K562 (cell line): ENCODE data around the gene TP53I3. TPM values are rescaled to one million over a fixed set of nuclear protein-coding genes. Genes with fewer than 3 reads are reported as not detected.

ENCODE experiments used
- ATAC-seq: fragments of 200-7000 bp; cut with Tn5 transposase; 3 replicates; pipeline ENCODE4 v1.9.1; 2020; ENCODE audit warnings: moderate library complexity
- Bru-seq: library from RNA; stranded (reverse); fragments of 400-500 nt; gene quantifications from one replicate; lab custom pipeline; 2021; lab: Mats Ljungman, UMichigan
- BruChase-seq, 2 experiments: library from RNA; stranded (reverse); fragments of 400-500 nt; gene quantifications; one replicate each; lab custom pipeline; 2021; lab: Mats Ljungman, UMichigan
- BruUV-seq: library from RNA; stranded (reverse); fragments of 400-500 nt; replicated peaks from 2 replicates; lab custom pipeline; 2021; lab: Mats Ljungman, UMichigan
- CTCF ChIA-PET: fragments of 300-600 bp; formaldehyde crosslinking; extraction: SDS; loops from one replicate; lab custom pipeline; 2021; ENCODE audit warnings: low intra/inter-chr PET ratio; lab: Yijun Ruan, JAX
- POLR2A ChIA-PET: fragments of 300-600, 350-650 bp; sonication (Branson Sonifier 250); formaldehyde crosslinking; extraction: SDS; loops from one replicate; lab custom pipeline; 2021; ENCODE audit warnings: antibody characterized with exemption, inconsistent platforms; lab: Yijun Ruan, JAX
- DNase-seq, 4 experiments: peaks; one replicate each; pipeline versions ENCODE4 v3.0.0 to v3.0.0-alpha.2; 2011 to 2018; ENCODE audit warnings: low spot score in 3 of 4, mixed read lengths in 3 of 4; ENCODE audit errors: extremely low read depth in 1 of 4
- FAIRE-seq: peaks from 2 replicates; lab custom pipeline; 2011; peaks lifted over from hg19 to GRCh38; lab: Jason Lieb, UNC
- H2AFZ ChIP-seq: 2 replicates; pipeline ENCODE4 v1.6.0; 2011; ENCODE audit warnings: low read depth, low read length, control low read depth, inconsistent platforms
- H3K27ac ChIP-seq: fragments of 200-600 bp; 3 replicates; pipeline ENCODE4 v1.8.0; 2011; ENCODE audit warnings: low read depth, mild to moderate bottlenecking, control low read depth, inconsistent platforms, low read length, moderate library complexity, mixed read lengths; ENCODE audit errors: extremely low read depth
- H3K27me3 ChIP-seq, 2 experiments: fragments of 300-600 bp in 1 of 2; 2 replicates in 1 of 2; 3 replicates in 1 of 2; pipeline versions ENCODE4 v1.6.0 to v1.8.0; 2011; ENCODE audit warnings: inconsistent platforms in 2 of 2, low read length in 2 of 2, mild to moderate bottlenecking in 1 of 2, mixed read lengths in 1 of 2, moderate library complexity in 1 of 2; ENCODE audit not compliant: control insufficient read depth in 2 of 2, insufficient read depth in 2 of 2
- H3K36me3 ChIP-seq: fragments of 300-600 bp; 3 replicates; pipeline ENCODE4 v1.8.0; 2011; ENCODE audit warnings: mild to moderate bottlenecking, low read length, inconsistent platforms; ENCODE audit not compliant: control insufficient read depth, insufficient read depth
- H3K4me1 ChIP-seq, 2 experiments: fragments of 200-600 bp in 1 of 2; replicated peaks in 1 of 2; 2 replicates in 1 of 2; 3 replicates in 1 of 2; pipeline versions ENCODE4 v1.5.1 to v1.8.0; 2011; ENCODE audit warnings: inconsistent platforms in 2 of 2, low read length in 2 of 2, mild to moderate bottlenecking in 1 of 2, mixed read lengths in 1 of 2, moderate library complexity in 1 of 2; ENCODE audit not compliant: control insufficient read depth in 2 of 2, insufficient read depth in 2 of 2
- H3K4me2 ChIP-seq: 2 replicates; pipeline ENCODE4 v1.6.1; 2011; ENCODE audit warnings: low read length, control low read depth, inconsistent platforms, mixed read lengths; ENCODE audit not compliant: insufficient read depth
- H3K4me3 ChIP-seq: fragments of 200-600 bp; sonication (generic), shearing (Covaris generic); 2 replicates; pipeline ENCODE4 v1.5.1; 2016; ENCODE audit warnings: control low read depth, inconsistent platforms
- H3K79me2 ChIP-seq: fragments of 200-600 bp; 3 replicates; pipeline ENCODE4 v1.8.0; 2011; ENCODE audit warnings: low read length, inconsistent platforms; ENCODE audit not compliant: control insufficient read depth, insufficient read depth
- H3K9ac ChIP-seq, 2 experiments: 2 replicates each; pipeline versions ENCODE4 v1.6.0 to v1.6.1; 2011; ENCODE audit warnings: low read depth in 2 of 2, low read length in 2 of 2, control low read depth in 1 of 2, inconsistent platforms in 1 of 2, mild to moderate bottlenecking in 1 of 2, mixed read lengths in 1 of 2; ENCODE audit not compliant: insufficient read depth in 1 of 2
- H3K9me1 ChIP-seq: one replicate; pipeline ENCODE4 v1.6.0; 2011; ENCODE audit warnings: inconsistent platforms, mild to moderate bottlenecking, low read length, moderate library complexity; ENCODE audit not compliant: control insufficient read depth, insufficient read depth
- H3K9me3 ChIP-seq: replicated peaks from 2 replicates; pipeline ENCODE4 v1.5.1; 2011; ENCODE audit warnings: low read depth, low read length, inconsistent platforms; ENCODE audit not compliant: control insufficient read depth, insufficient read depth
- H4K20me1 ChIP-seq: replicated peaks from 2 replicates; pipeline ENCODE4 v1.6.1; 2011; ENCODE audit warnings: low read length, inconsistent platforms, mixed read lengths; ENCODE audit not compliant: control insufficient read depth, insufficient read depth
- ARID1B ChIP-seq: fragments of 450-650 bp; IDR thresholded peaks from 2 replicates; pipeline ENCODE4 v1.6.1; 2016; ENCODE audit warnings: antibody characterized with exemption, mild to moderate bottlenecking, inconsistent platforms
- KDM5B ChIP-seq: fragments of 200-600 bp; sonication (generic); IDR thresholded peaks from 2 replicates; pipeline ENCODE4 v1.6.1; 2012; ENCODE audit warnings: low read depth, mild to moderate bottlenecking, moderate library complexity, low read length, control low read depth, inconsistent platforms; ENCODE audit not compliant: insufficient replicate concordance
- MXI1 ChIP-seq: IDR thresholded peaks from 2 replicates; pipeline ENCODE4 v1.6.1; 2011; ENCODE audit warnings: low read depth, mild to moderate bottlenecking, improper control_type of control experiment, low read length
- NCOA6 ChIP-seq: fragments of 450-650 bp; IDR thresholded peaks from 2 replicates; pipeline ENCODE4 v1.6.1; 2017; ENCODE audit warnings: mild to moderate bottlenecking
- POU5F1 ChIP-seq: fragments of 150-350 bp; IDR thresholded peaks from 2 replicates; pipeline ENCODE4 v1.6.1; 2014; ENCODE audit warnings: borderline replicate concordance, low read length, low read depth, mild to moderate bottlenecking; ENCODE audit not compliant: partially characterized antibody
- SUPT5H ChIP-seq: fragments of 450-650 bp; IDR thresholded peaks from 2 replicates; pipeline ENCODE4 v1.6.1; 2016
- TEAD1 ChIP-seq, 2 experiments: fragments of 450-650 bp in 1 of 2; sonication (generic) in 1 of 2; formaldehyde crosslinking; IDR thresholded peaks; 2 replicates each; pipeline versions ENCODE4 v1.4.0 to v1.8.0; 2020 to 2022; ENCODE audit warnings: mild to moderate bottlenecking in 2 of 2, missing genetic modification reagents in 1 of 2
- TOE1 ChIP-seq, 2 experiments: fragments of 450-650 bp in 1 of 2; sonication (generic) in 1 of 2; formaldehyde crosslinking in 1 of 2; IDR thresholded peaks; 2 replicates each; pipeline versions ENCODE4 v1.7.1 to v1.8.0; 2016 to 2022; ENCODE audit warnings: borderline replicate concordance in 2 of 2, mild to moderate bottlenecking in 2 of 2, antibody characterized with exemption in 1 of 2, inconsistent platforms in 1 of 2, low read depth in 1 of 2, missing genetic modification reagents in 1 of 2, moderate library complexity in 1 of 2
- YY1 ChIP-seq, 3 experiments: IDR thresholded peaks; 2 replicates each; pipeline ENCODE4 v1.6.1; 2011; ENCODE audit warnings: low read length in 2 of 3, mild to moderate bottlenecking in 2 of 3, moderate library complexity in 2 of 3, borderline replicate concordance in 1 of 3, control low read depth in 1 of 3, low read depth in 1 of 3; ENCODE audit not compliant: insufficient read depth in 3 of 3, insufficient replicate concordance in 2 of 3, control insufficient read depth in 1 of 3, insufficient read length in 1 of 3; ENCODE audit errors: extremely low read depth in 1 of 3
- ZBTB9 ChIP-seq: fragments of 450-650 bp; formaldehyde crosslinking; IDR thresholded peaks from 2 replicates; pipeline ENCODE4 v1.4.0; 2020; ENCODE audit warnings: mild to moderate bottlenecking, moderate library complexity
- ZNF695 ChIP-seq: fragments of 450-650 bp; formaldehyde crosslinking; IDR thresholded peaks from 2 replicates; pipeline ENCODE4 v1.4.0; 2020; ENCODE audit warnings: mild to moderate bottlenecking, moderate library complexity
- WGBS: fragments of 100-300 bp; shearing (Covaris generic); methylation state at CpG from one replicate; pipeline ENCODE4 v1.1.6; 2016; ENCODE audit warnings: low coverage, mixed read lengths; ENCODE audit not compliant: insufficient coverage; ENCODE audit errors: missing lambda C conversion rate; 5-methylcytosine and 5-hydroxymethylcytosine counted together
- in situ Hi-C: fragments of 300-500 bp; cut with MboI; formaldehyde crosslinking; loops from 4 replicates; pipeline ENCODE4 v1.15.0; 2018; ENCODE audit warnings: inconsistent platforms, mixed read lengths
- intact Hi-C: fragments of 100-400 bp; cut with micrococcal nuclease; formaldehyde crosslinking; loops from 2 replicates; pipeline ENCODE4 v1.14.2; 2022
- long read RNA-seq, 3 experiments: library from polyadenylated mRNA in 2 of 3; library from RNA in 1 of 3; unstranded in 2 of 3; stranded (forward) in 1 of 3; transcript quantifications; one replicate each; pipeline ENCODE4 v2.0.0, GENCODE V29; 2019 to 2022
- polyA minus RNA-seq, 3 experiments: library from RNA; depleted of rRNA, polyadenylated mRNA; stranded (reverse); fragments of >200 nt; gene quantifications; 2 replicates each; pipeline ENCODE4 v1.2.3, GENCODE V29; 2011
- polyA plus RNA-seq, 8 experiments: library from polyadenylated mRNA; depleted of rRNA in 4 of 8; stranded (reverse) in 5 of 8; unstranded in 3 of 8; fragments of >200 nt; fragmentation: Nextera tagmentation in 2 of 8; fragmentation: Illumina TruSeq in 1 of 8; extraction: Ambion mirVana in 2 of 8; extraction: Trizol in 1 of 8; gene quantifications; 2 replicates each; pipeline versions ENCODE4 v1.2.1 to v1.2.3, GENCODE V29; 2011 to 2014; ENCODE audit warnings: inconsistent platforms in 1 of 8, missing spikeins in 1 of 8
- total RNA-seq, 7 experiments: library from RNA; depleted of rRNA in 6 of 7; stranded (reverse); fragments of >200 nt in 6 of 7; fragmentation: Illumina TruSeq in 2 of 7; extraction: Trizol in 2 of 7; gene quantifications; 2 replicates each; pipeline versions ENCODE4 v1.2.1 to v1.2.3, GENCODE V29; 2011 to 2021; ENCODE audit warnings: low replicate concordance in 1 of 7
- TF ChIP-seq, protein P1 (sequence below): sonication (generic); formaldehyde crosslinking; IDR thresholded peaks from 2 replicates; pipeline ENCODE4 v1.9.0; 2022; ENCODE audit warnings: mild to moderate bottlenecking, missing genetic modification reagents

The TP53I3 gene
- 4.6 and 9.4 TPM in 2 replicates for total RNA-seq (2011; cell fraction: chromatin; rRNA removed; ENCODE audit: low replicate concordance)
- 10.1 and 11.7 TPM in 2 replicates for total RNA-seq (2011; cell fraction: nucleolus; rRNA removed)
- total RNA-seq (2011; cell fraction: nucleoplasm; rRNA removed): 1.7 and 5.0 TPM in 2 replicates
- total RNA-seq (2014; rRNA removed) (7.8 and 8.1 TPM in 2 replicates), total RNA-seq (2014; rRNA removed; fragmentation: Illumina TruSeq; extraction: Trizol) (3.3 and 3.9 TPM in 2 replicates), total RNA-seq (2015; rRNA removed; fragmentation: Illumina TruSeq; extraction: Trizol) (5.6 and 6.1 TPM in 2 replicates), total RNA-seq (2021) (6.1 and 8.2 TPM in 2 replicates), polyA plus RNA-seq (2011; rRNA removed) (4.2 and 4.6 TPM in 2 replicates), polyA plus RNA-seq (2014; fragmentation: Illumina TruSeq; extraction: Trizol) (4.8 and 5.7 TPM in 2 replicates), polyA plus RNA-seq (2014; fragmentation: Nextera tagmentation; extraction: Ambion mirVana) (1 to 10 TPM in 1 of 2 experiments, under 1 TPM in 1; 0.65 to 1.3 TPM), polyA plus RNA-seq (2014; rRNA removed) (9.5 and 10.3 TPM in 2 replicates), polyA minus RNA-seq (2011; rRNA and poly(A)+ RNA removed) (1.3 and 1.8 TPM in 2 replicates), Bru-seq, nascent RNA (percentile 59 among the genes with signal in this experiment), BruChase-seq, experiment 1, labeled RNA remaining after a 2-hour chase (percentile 53 among the genes with signal in this experiment), BruChase-seq, experiment 2, labeled RNA remaining after a 6-hour chase (percentile 51 among the genes with signal in this experiment)
- 4.6 and 6.8 TPM in 2 replicates for polyA plus RNA-seq (2011; cell fraction: cytosol; rRNA removed)
- 6.4 and 8.1 TPM in 2 replicates for polyA plus RNA-seq (2011; cell fraction: nucleus; rRNA removed)
- polyA plus RNA-seq (2012): 6.5 and 13.8 TPM in 2 replicates
- polyA minus RNA-seq (2011; cell fraction: cytosol; rRNA and poly(A)+ RNA removed): 1.1 and 2.1 TPM in 2 replicates
- polyA minus RNA-seq (2011; cell fraction: nucleus; rRNA and poly(A)+ RNA removed): 3.4 and 5.4 TPM in 2 replicates
- long read RNA-seq, experiment 1, partial matches to known transcripts: 1 of 14 reads
- long read RNA-seq, experiment 1, other reads (novel, unspliced or antisense): 1 of 14 reads
- long read RNA-seq, experiment 2, partial matches to known transcripts: 0 of 7 reads
- long read RNA-seq, experiment 2, other reads (novel, unspliced or antisense): 0 of 7 reads
- long read RNA-seq, experiment 3, partial matches to known transcripts: 0 of 3 reads
- long read RNA-seq, experiment 3, other reads (novel, unspliced or antisense): 1 of 3 reads

- BruUV-seq: no TSS peak
- POLR2A ChIA-PET: interaction anchor here (0.5 to 1.8 kb wide), 15 partner anchors 9 to 1103 kb away, joined by 3 to 12 read pairs (median 3); partner anchors contain the start of genes ATAD2B, NCOA1, SF3B6 and WDCP
- H3K79me2 ChIP-seq: no peaks in the 10 kb centered on the region; the same call in 2 of the 3 replicates
- peak within 1 kb of the TSS; percentile 77 to 94 for H3K9ac ChIP-seq
- no peaks in the 10 kb centered on the region for H3K27me3 ChIP-seq
- no peaks in the 10 kb centered on the region for H4K20me1 ChIP-seq
- peaks cover 13% of the 10 kb centered on the region; the same call in 2 of the 3 replicates for H3K36me3 ChIP-seq
- H3K4me2 ChIP-seq: peak within 1 kb of the TSS; percentile 89
- H3K4me3 ChIP-seq: peak within 1 kb of the TSS; percentile 58
- intact Hi-C loops (loop anchor here (1.0 to 2.0 kb wide), 6 partner anchors 38 to 298 kb away; partner anchors contain the start of genes ATAD2B, FAM228B and PFN4), in situ Hi-C loops (no loop called here)
- peak within 1 kb of the TSS; percentile 95 for H2AFZ ChIP-seq
- under 1% methylated on average over 38 of the region's 44 CpGs for WGBS
- peak; percentile 90 to 95 (median 92) for DNase-seq
- no peak for FAIRE-seq
- ATAC-seq: peak; percentile 95
- H3K4me1 ChIP-seq: peaks cover 12 to 18% of the 10 kb centered on the region in 2 experiments; a peak in 4 of 5 replicates
- no peaks in the 10 kb centered on the region for H3K9me1 ChIP-seq
- H3K9me3 ChIP-seq: no peaks in the 10 kb centered on the region
- peak within 1 kb of the TSS; percentile 75 for H3K27ac ChIP-seq
- CTCF ChIA-PET: interaction anchor here (0.6 to 2.3 kb wide), 4 partner anchors 80 to 168 kb away, joined by 3 to 10 read pairs (median 6); partner anchors contain the start of gene ATAD2B
- TF ChIP-seq MXI1 (no peak), KDM5B (peak; percentile 28), ZNF695 (no peak), NCOA6 (no peak), TOE1 (IDR thresholded peaks at IDR 0.05; ENCODE audit: borderline replicate concordance) (0 out of 2 replicates have a peak, but pooled peaks have one; percentile 78), TOE1 (CRISPR knock-in tag; IDR thresholded peaks at IDR 0.05; ENCODE audit: borderline replicate concordance, low read depth) (no peak), ARID1B (peak; percentile 30; the same call in 1 of the 2 replicates), SUPT5H (peak; percentile 77), TEAD1 (CRISPR knock-in tag; IDR thresholded peaks at IDR 0.05) (peak in 1 of 2 experiments; percentile 30; a peak in 2 of 4 replicates), POU5F1 (no peak), YY1 (IDR thresholded peaks at IDR 0.05; ENCODE audit: borderline replicate concordance in 1 of 3, control insufficient read depth in 1 of 3, extremely low read depth in 1 of 3, insufficient read depth in 3 of 3, insufficient read length in 1 of 3, insufficient replicate concordance in 2 of 3, low read depth in 1 of 3, low read length in 2 of 3) (peak; percentile 5 to 46 (median 39)), ZBTB9 (peak; percentile 52; the same call in 1 of the 2 replicates)
- TF ChIP-seq, protein P1, sequence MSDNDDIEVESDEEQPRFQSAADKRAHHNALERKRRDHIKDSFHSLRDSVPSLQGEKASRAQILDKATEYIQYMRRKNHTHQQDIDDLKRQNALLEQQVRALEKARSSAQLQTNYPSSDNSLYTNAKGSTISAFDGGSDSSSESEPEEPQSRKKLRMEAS (CRISPR knock-in tag): peak; percentile 57
These were observed at the start of gene TP53I3 for GRCh38 chr2:24084386-24085199. Gene TP53I3, minus strand, starts transcription at chr2:24084834. Its CDS starts 508 bp downstream, at chr2:24084326.
